Activated T-helper 1 cell treated with Interleukin-2 at 50 U/mL for 16 hours (primary cell): ENCODE measurements around the gene TENM4.

Experiments used
- DNase-seq: peaks from one replicate; pipeline ENCODE4 v3.0.0-alpha.2; 2020; ENCODE audit warnings: low read depth

The TENM4 gene

GRCh38 chr11:79388201-79388600 lies 52.6 kb downstream of the TENM4 start:
- DNase-seq: no peak

- DNase-seq: no peak
Measured at GRCh38 chr11:79383874-79384273, 57.0 kb downstream of the TENM4 start.

GRCh38 chr11:79382301-79383050 lies 58.4 kb downstream of the TENM4 start:
- no peak for DNase-seq

GRCh38 chr11:79381036-79381435 lies 59.8 kb downstream of the TENM4 start:
- no peak for DNase-seq

GRCh38 chr11:79377406-79377805 lies 63.4 kb downstream of the TENM4 start:
- no peak for DNase-seq

GRCh38 chr11:79375818-79376550 lies 64.8 kb downstream of the TENM4 start:
- DNase-seq: no peak

GRCh38 chr11:79374727-79375126 lies 66.1 kb downstream of the TENM4 start:
- DNase-seq: no peak

GRCh38 chr11:79371724-79372123 lies 69.1 kb downstream of the TENM4 start:
- DNase-seq: no peak

- no peak for DNase-seq
Measured at GRCh38 chr11:79371152-79371551, 69.7 kb downstream of the TENM4 start.

GRCh38 chr11:79369055-79369454 lies 71.8 kb downstream of the TENM4 start:
- no peak for DNase-seq

GRCh38 chr11:79367844-79368243 lies 73.0 kb downstream of the TENM4 start:
- DNase-seq: no peak

- DNase-seq: no peak
Measured at GRCh38 chr11:79366218-79366617, 74.6 kb downstream of the TENM4 start.

- no peak for DNase-seq
Measured at GRCh38 chr11:79363861-79364378, 76.9 kb downstream of the TENM4 start.

- no peak for DNase-seq
Measured at GRCh38 chr11:79363256-79363655, 77.6 kb downstream of the TENM4 start.

- no peak for DNase-seq
Measured at GRCh38 chr11:79362821-79363220, 78.0 kb downstream of the TENM4 start.

GRCh38 chr11:79362206-79362757 lies 78.5 kb downstream of the TENM4 start:
- no peak for DNase-seq

- DNase-seq: no peak
Measured at GRCh38 chr11:79358258-79358657, 82.6 kb downstream of the TENM4 start.

- DNase-seq: no peak
Measured at GRCh38 chr11:79353706-79354105, 87.1 kb downstream of the TENM4 start.

- no peak for DNase-seq
Measured at GRCh38 chr11:79352349-79352703, 88.5 kb downstream of the TENM4 start.

- DNase-seq: no peak
Measured at GRCh38 chr11:79348976-79349682, 91.7 kb downstream of the TENM4 start.

GRCh38 chr11:79346021-79346420 lies 94.8 kb downstream of the TENM4 start:
- DNase-seq: no peak

GRCh38 chr11:79344753-79345294 lies 96.0 kb downstream of the TENM4 start:
- DNase-seq: no peak
